Fibroblast of pulmonary artery (primary cell): ENCODE data around the gene PNPLA7.
"Not testable (repeated sequence)": the region's sequence is repeated elsewhere in the genome, so short reads cannot be mapped to it uniquely, and the experiment has no call there.

Experiments used
- DNase-seq: peaks from one replicate; pipeline ENCODE4 v3.0.0-alpha.2; 2010; ENCODE audit warnings: low read depth
- H3K4me3 ChIP-seq: replicated peaks from 2 replicates; pipeline ENCODE4 v1.5.1; 2011; ENCODE audit warnings: low read depth, mild to moderate bottlenecking, control low read depth, low read length, moderate library complexity
- CTCF ChIP-seq: IDR thresholded peaks from 2 replicates; pipeline ENCODE4 v1.5.1; 2011; ENCODE audit warnings: mild to moderate bottlenecking, control low read depth, low read length, inconsistent platforms; ENCODE audit errors: missing control alignments

PNPLA7 gene

DNA sequence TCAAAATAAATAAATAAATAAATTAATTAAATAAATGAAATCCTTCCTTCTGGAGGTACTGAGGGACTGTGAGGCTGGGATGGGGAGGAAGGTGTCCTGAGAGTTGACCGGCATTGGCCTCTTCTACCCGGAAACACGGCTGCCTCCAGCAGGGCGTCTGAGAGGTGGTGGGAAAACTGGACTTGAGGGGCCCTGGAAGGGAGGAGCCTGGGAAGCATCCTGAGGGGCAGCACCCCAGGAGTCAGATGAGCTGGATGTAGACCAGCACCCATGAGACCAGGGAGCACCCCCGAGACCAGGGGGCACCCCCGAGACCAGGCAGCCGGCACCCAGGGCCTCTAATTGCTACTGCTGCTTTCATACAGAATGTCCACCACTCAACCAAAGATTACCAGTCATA, 82.3 kb downstream of the PNPLA7 start:
- TF ChIP-seq CTCF: no peak
- DNase-seq: no peak
- H3K4me3 ChIP-seq: no peak overlapping the region

GRCh38 chr9:137467161-137467581, 83.0 kb downstream of the PNPLA7 start:
- H3K4me3 ChIP-seq: no peak overlapping the region
- no peak for DNase-seq
- TF ChIP-seq CTCF: no peak

- DNase-seq, H3K4me3 ChIP-seq: not testable (repeated sequence)
Observed at GRCh38 chr9:137466389-137467085, 83.7 kb downstream of the PNPLA7 start.

GRCh38 chr9:137465720-137466388, 84.3 kb downstream of the PNPLA7 start:
- no peak overlapping the region for H3K4me3 ChIP-seq
- no peak for DNase-seq
- TF ChIP-seq CTCF: no peak

DNA sequence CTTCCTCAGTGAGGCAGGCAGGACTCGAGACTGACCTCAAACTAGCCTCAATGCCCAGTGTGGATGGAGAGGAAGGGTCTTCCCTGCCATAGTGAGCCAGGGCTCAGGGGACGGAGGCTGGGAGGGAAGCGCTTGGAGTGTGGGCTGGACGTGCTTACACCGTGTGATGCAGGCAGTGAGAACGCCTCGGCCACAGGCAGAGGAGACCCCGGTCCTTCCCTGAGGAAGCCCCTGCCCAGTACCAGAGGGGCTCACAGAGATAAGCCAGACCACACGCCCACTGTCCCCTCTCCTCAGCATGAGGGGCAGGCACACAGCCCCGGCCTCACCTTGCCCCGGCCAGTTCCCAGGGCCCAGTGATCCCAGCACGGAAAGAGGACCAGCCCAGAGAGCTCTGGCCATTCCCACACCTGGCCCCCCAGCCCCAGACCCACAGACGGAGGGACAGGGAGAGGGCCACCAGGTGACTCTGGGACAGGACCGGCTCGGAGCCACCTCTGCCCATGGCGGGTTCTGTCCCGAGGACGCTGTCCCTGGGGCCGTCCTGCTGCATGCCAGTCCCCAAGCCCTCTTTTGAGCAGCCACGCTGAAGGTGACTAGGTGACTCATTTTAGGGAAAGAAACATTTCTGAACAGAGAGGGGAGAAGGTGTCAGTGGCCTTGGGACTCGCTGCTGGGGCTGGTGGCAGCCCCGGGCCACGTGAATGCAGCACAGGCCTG, 85.0 kb downstream of the PNPLA7 start:
- H3K4me3 ChIP-seq: no peak overlapping the region
- DNase-seq: no peak
- TF ChIP-seq CTCF: no peak

DNA sequence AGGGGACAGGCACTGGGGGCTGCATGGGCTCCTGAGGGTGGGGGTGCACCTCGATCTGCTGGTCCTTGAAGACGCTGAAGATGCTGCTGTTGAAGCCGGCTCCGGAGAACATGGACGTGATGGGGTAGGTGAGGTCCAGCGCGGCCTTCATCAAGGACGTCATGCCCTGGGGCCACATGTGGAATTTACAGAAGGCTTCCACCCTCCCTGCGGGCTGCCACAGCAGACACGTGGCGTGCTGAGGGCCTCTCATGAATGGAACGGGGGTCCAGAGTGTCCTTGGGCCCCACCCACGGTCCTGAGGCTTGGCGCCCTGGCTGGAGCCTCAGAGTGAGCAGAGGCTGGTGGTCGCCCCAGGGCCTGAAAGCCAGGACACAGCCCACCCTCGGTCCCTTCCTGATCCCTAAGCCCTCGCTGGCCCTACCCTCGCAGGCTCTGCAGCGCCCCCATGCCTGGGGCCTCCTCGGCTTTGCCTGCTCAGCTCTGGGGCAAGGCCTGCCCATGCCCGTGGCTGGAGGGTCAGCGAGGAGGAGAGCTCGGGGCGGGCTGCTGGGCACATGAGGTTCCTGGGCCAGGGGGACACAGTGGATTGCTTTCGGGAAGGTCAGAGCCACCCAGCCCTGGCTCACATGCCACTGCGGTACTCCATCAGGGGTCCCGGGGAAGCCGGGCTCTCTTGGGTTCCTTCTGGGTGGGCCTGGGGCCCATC, 85.8 kb downstream of the PNPLA7 start:
- H3K4me3 ChIP-seq: no peak overlapping the region
- no peak for TF ChIP-seq CTCF
- no peak for DNase-seq

DNA sequence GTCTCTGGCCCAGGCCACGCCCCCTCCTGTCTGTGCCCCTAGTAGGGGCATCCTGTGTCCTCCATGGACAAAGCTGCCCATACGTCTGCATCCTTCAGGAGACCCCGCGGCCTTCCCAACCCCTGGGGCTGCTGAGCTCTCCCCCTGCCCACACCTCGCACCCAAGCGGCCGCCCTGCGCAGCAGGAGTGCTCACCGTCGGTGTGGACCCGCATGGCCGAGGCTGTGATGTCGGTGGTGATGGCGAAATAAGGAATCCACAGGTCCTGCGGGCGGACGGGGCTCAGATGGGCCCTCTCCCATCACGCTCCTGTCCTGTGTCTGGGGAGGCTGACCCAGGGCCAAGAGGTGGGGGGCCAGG, 86.3 kb downstream of the PNPLA7 start:
- no peak for TF ChIP-seq CTCF
- no peak for DNase-seq
- no peak overlapping the region for H3K4me3 ChIP-seq
